GM18511 (cell line): Measurements from ENCODE around the gene MC3R.

Experiments
- ATAC-seq: cut with Tn5 transposase; IDR thresholded peaks from one replicate; pipeline ENCODE4 v1.9.1; 2021; ENCODE audit warnings: mild to moderate bottlenecking, moderate library complexity; ENCODE audit not compliant: unreplicated experiment

MC3R gene

DNA sequence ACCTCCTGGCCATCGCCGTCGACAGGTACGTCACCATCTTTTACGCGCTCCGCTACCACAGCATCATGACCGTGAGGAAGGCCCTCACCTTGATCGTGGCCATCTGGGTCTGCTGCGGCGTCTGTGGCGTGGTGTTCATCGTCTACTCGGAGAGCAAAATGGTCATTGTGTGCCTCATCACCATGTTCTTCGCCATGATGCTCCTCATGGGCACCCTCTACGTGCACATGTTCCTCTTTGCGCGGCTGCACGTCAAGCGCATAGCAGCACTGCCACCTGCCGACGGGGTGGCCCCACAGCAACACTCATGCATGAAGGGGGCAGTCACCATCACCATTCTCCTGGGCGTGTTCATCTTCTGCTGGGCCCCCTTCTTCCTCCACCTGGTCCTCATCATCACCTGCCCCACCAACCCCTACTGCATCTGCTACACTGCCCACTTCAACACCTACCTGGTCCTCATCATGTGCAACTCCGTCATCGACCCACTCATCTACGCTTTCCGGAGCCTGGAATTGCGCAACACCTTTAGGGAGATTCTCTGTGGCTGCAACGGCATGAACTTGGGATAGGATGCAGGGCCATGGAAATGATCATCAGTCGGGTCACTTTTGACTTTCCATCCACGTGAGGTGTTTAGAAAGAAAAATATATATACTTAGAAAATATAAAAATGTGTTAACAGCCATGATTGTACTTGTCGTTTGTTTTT lies 868 bp downstream of the MC3R start:
- peak; percentile 65 for ATAC-seq

DNA sequence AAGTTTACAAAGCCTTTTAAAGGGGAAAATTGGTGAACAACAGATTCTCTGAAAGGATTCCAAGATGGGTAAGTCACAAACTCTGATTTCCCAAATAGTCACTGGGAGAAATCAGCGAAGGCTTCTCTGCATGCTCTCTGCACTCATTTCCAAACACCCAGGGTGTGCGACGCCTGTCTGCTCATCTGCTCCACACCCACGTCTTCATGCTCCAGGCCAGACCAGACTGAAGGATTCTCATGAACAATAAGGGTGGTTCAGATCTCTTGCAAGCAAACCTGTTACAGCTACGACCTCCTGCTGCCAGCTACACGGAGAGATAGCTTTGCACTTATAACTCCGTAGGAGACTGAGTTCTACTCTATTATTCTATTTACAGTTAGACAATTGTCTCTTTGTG lies 1.4 kb downstream of the MC3R start:
- ATAC-seq, result no peak

DNA sequence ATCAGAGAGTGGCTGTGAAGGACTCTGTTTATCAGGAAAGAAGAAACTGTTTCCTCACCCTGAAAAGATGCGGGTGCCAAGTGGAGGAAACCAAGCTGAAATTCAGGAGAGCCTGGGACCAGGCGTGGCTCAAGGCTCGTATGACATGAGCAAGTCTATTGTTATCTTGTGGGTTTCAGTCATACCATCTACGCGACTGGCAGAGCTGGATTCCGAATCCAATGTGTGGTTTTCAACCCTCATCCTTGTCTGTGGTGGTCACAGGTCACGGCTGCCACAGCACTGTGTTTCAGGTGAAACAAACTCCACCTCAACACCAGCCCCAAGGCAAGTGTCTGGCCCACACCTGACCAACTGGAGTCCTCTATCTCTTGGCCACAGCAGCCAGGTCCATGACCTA lies 9.1 kb downstream of the MC3R start:
- ATAC-seq, result no peak

DNA sequence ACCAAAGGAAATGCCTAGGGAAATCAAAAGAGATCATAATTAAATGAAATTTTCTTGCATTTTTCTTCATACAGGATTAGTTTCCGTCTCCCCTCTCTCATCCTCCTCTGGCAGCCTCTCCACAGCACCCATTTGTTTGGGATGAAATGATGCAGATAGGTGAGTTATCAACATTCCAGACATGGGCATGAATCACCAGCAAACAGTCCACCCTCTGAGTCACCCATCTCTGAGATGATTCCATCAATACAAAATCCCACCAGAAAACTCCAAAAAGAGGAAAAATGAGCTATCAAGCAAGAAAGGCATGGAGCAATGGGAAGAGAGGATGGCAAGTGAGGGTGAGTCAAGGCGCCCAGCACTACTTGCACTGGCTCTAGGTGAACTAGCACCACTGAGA lies 11.4 kb downstream of the MC3R start:
- no peak for ATAC-seq

DNA sequence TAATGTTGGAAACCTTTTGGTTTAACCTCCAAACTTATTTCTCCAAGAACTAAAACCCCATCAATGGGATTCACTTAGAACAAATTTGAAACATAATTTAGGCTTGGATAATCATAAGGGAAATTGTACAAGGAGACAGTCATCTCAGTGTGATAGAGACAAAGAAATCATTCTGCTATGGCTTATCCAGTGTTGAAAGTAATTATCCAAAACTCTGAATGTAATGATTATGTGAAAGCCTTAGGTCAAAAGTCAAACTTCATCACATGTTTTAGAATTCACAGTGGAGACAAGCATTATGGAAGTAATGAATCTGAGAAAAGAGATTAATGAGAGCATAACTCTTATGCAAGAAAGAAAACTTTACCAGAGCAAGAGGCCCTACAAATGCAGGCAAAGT lies 20.0 kb downstream of the MC3R start:
- no peak for ATAC-seq

DNA sequence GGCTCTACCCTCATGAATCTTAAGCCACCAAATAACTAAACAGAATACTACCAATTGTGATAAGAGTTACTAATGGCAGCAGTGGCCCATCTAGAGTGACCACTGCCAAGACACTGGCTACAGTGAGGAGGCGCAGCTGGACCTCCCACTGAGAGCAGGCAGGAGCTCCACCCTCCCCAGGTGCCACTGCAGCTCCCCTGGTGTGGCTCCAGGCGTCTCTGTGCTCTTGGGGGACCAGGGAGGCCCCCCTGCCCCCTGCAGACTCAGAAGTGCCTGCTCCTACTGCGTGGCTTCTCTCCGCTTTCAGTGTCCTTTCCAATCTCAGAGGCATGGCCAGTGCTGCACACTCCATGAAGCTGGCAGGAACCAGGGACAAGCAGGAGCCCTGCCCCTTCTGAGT lies 23.4 kb downstream of the MC3R start:
- no peak for ATAC-seq

DNA sequence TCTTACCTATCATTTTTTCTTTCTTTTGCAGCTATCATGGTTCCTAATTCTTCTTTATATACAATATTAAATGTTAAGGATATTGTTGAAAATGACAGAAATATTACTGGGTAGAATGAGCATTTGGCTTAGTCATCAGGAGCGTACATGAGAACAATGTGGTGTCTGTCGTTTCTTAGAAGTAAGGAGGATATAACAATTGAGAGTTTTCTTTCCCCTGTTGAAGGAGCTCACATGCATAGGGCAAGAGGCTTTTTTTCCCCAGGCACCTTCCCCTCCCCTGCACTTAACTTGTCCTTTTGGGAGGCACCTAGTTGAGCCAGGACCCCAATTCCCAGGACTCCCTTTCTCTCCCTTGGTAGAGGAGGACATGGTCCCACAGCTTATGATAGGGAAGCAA lies 25.0 kb downstream of the MC3R start:
- ATAC-seq, result no peak

DNA sequence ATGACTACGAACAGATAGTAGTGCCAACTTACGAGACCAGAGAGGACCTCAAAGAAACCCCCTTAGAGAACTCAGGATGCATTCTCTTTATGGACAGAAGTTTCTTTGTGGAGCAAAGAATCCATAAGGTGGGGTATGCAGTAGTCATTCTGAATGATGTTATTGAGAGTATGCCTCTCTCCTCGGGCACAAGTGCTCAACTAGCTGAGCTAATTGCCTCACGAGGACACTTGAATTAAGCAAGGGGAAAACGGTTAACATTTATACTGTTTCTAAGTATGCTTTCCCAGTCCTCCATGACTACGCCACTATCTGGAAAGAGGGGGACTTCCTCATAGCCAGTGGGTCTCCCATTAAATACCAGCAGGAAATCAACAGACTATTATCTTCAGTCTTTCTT lies 25.6 kb downstream of the MC3R start:
- ATAC-seq, result no peak

DNA sequence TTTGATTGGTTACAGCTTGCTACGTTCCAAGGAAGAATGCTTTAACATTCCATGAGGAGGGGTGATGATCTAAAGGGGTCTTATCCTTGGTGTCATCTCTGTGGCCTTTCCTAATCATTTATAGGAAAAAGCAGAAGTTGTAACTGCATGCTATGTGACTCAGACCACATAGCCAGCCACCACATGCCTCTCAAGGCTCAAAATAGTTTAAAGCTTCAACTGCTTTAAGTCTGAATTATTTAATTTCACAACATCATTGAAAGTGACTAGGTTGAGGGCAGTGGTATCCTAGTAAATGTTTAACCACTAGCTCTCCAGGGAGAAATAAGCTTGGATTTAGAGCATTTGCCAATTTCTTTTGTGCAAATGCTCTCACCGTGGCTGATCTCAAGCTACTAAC lies 29.7 kb downstream of the MC3R start:
- ATAC-seq, result no peak

DNA sequence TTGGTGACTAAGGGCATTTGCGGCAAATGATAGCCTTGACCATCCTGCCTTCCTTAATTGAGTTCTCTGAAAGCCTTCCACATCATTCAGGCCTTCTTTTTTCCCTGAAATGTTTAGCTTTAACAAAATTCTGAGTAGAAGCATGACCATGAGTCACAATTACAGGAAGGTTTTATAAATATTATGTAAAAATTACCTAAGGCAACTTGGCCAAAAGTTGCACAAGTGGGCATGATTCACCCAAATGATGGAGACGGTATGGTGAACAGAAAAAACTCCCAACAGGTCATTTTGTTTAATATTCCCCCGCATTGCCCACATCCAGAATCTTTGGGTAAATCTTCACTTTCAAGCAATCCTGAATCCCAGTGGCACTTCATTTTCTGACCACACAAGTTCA lies 37.0 kb downstream of the MC3R start:
- ATAC-seq, result no peak

DNA sequence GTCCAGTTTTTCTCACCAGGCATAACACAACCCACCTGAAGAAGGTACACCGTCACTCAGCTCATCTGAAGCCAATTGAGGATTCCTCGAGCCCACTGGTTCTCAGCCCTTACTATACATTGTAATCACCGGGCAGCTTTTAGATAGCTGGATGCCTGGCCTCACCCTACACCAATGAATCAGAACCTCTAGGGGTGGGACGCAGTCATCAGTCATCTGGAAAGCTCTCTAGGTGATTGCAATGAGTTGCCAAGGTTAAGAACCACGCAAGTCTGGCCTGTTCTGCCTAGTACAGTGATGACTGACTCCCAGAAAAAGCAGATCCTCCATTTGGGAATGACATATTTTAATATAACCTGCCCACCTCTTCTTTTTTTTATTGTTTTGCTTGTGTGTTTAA lies 41.1 kb downstream of the MC3R start:
- ATAC-seq, result no peak

DNA sequence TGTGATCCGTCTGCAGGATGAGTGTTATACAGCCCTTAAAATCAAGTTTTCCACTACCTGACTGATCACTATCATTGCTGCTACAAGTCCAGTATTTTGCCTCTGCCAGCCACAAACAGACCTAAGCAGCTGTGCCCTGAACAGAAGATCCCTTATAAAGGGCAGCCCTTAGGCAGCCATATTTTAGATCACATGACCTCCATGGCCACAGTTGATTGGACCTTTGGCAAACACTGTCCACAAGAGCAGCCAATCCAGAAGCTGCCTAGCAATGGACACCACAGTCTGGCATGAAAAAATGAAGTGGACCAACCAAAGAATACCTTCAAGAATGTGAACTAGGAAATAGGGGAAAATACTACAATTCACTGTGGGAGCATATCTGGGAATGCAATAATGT lies 50.8 kb downstream of the MC3R start:
- ATAC-seq, result no peak
